ENCODE results near the gene AJM1.

AJM1 gene

DNA sequence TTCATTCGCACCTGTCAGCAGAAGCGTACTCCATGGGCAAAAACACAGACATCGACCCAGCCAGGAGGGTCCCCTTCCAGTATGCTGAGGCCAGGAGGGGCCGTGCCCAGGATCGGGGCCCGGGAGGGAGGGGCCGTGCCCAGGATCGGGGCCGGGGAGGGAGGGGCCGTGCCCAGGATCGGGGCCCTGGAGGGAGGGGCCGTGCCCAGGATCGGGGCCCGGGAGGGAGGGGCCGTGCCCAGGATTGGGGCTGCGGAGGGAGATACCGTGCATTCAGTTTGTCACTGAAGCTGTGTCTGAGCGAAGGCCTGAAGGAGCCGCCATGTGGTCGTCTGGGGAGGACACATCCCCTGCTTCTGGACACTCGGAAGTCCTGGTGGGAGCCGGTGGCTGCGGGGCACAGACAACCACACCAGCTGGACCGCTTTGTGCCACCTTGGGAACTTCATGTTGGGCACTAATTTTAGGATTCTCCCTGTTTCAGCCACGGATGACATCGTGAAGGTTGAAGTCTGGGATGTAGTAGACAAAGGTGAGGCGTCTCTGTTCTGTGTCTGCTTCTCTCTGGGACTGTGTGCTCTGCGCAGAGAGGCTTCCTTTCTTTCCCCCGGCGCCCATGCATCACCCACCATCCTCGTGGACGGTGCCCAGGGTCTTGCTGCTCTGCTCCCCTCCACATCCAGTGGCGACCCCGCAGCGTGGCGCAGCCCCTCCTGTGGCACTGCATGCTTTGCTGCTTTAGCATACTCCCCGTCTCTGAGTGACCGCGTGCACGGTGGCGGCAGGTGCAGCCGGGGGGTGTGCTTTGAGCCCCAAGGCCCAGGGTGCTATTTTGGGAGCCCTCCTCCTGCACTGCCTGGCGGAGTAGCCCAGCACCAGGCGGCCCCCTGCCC, 16.7 kb upstream of the AJM1 start:
- no peak for DNase-seq (ENCODE audit: low spot score)
- TF ChIP-seq, protein P1, sequence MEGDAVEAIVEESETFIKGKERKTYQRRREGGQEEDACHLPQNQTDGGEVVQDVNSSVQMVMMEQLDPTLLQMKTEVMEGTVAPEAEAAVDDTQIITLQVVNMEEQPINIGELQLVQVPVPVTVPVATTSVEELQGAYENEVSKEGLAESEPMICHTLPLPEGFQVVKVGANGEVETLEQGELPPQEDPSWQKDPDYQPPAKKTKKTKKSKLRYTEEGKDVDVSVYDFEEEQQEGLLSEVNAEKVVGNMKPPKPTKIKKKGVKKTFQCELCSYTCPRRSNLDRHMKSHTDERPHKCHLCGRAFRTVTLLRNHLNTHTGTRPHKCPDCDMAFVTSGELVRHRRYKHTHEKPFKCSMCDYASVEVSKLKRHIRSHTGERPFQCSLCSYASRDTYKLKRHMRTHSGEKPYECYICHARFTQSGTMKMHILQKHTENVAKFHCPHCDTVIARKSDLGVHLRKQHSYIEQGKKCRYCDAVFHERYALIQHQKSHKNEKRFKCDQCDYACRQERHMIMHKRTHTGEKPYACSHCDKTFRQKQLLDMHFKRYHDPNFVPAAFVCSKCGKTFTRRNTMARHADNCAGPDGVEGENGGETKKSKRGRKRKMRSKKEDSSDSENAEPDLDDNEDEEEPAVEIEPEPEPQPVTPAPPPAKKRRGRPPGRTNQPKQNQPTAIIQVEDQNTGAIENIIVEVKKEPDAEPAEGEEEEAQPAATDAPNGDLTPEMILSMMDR (IDR thresholded peaks at IDR 0.05; ENCODE audit: extremely low read depth, missing control alignments), result no peak

DNA sequence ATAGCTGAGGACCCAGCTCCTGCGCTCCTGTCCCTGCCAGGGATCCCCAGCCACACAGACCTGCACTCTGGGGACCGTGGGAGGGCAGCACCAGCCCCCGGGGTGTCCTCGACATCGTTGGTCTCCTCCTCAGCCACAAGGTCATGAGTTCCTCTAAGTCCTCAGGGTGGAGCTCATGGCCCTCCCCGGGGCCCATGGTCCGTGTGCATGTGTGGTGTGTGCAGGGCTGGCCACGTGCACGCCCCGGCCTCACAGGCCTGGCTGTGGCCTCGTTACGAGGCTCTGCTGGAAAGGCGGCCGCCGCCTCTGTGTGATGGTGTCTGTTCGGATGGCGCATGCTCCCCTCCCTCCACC, 16.1 kb upstream of the AJM1 start:
- TF ChIP-seq, protein P1 (IDR thresholded peaks at IDR 0.05; ENCODE audit: extremely low read depth, missing control alignments), result no peak
- DNase-seq (ENCODE audit: low spot score), result no peak

DNA sequence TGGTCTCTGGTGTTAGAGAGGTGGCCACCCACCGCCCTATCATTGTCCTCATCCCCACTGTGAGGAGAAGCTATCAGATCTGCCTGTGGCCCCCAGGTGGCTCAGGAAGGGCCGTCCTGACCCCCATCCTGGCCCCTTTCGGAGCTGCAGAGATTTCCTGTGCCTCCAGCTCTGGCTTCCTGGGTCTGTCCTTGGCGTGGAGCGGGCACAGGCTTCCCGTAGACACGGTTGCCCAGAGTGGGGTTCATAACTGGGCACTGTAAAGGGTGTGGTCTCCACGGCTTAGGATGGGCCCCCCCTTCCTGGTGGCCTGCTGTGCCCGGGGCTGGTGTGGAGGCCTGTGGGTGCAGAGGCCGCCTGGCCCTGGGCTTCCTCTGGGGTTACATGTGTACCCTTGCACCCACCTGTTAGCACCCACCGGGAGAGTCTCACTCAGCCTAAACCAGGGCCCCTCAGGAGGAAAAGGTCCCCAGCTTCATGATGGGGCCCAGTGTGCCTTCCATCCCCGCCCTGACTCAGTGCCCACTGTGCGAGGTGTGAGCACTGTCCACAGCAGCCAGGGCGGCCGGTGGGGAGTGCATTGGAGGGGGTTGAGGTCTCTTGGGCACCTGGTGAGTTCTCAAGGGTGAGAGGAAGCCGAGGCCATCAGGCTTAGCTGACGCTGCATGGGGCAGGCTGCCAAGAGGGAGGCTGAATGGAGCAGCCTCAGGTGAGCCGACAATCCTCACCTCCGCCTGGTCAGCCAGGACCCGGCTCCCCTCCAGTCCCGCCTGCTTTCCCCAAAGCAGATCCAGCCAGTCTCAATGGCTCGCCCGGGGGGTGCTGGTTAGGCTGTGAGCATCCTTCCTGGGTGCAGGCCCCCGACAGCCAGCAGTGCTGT, 15.3 kb upstream of the AJM1 start:
- TF ChIP-seq, protein P1 (IDR thresholded peaks at IDR 0.05; ENCODE audit: extremely low read depth, missing control alignments), result no peak
- no peak for DNase-seq (ENCODE audit: low spot score)

DNA sequence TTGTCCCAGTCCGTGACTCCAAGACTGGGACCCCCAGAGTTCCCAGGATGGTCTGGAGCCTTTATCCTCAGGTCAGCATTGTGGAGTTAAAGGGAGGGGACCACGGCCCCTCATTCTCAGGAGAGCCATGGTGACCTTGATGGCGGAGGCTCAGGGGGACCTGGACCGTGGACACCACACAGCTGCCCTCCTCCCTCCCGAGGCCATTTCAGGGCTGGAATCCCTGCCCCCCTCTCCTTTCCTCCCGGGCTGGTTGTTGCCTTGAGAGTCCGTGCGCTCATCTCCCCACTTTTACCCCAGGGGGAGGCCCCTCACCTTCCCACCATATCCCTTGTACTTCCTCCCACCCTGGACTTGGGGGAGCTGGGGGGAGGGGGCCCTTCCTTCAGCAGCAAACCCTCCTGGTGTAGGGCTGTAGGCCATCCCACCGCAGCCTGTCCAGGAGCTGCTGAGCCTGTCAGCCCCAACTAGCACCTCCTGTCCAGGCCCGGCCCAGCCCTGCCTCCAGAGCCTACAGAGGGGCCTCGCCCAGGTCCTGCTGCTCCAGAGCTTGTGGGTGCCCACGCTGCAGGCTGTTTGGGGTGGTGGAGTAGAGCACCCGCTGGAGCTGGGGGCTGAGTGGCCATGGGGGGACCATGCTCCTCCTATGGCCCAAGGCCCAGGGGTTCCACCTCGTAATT, 14.3 kb upstream of the AJM1 start:
- TF ChIP-seq, protein P1 (IDR thresholded peaks at IDR 0.05; ENCODE audit: extremely low read depth, missing control alignments), result no peak
- no peak for DNase-seq (ENCODE audit: low spot score)

DNA sequence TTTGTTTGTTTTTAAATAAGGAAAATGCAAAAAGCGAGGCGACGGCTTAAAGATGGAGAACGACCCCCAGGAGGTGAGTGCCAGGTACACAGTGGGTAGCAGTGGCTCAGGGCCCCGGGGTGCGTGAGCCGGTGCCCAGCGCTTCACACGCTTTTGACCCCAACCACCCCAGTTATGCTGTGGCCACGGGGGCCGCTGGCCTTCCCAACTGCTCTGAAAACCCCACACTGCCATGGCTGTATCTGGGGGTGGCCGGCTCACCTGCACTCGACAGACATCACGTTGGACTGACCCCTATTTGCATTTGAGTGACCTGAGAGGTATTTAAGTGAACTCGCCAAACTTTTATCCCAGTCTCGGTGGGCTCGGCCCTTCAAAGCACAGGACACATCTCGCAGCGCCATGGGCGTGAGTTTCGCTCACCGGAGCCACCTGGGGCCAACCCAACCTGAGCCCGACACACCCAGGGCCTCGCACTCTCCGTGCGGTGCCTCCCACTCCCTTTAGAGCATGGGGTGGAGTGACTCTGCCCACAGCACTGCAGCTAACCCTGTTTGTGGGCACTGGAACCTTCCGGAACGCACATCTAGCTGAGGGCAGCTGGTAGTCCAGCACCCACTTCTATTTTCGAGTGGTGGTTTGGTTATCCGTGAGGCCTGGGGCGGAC, 13.7 kb upstream of the AJM1 start:
- DNase-seq (ENCODE audit: low spot score), result no peak
- TF ChIP-seq, protein P1 (IDR thresholded peaks at IDR 0.05; ENCODE audit: extremely low read depth, missing control alignments), result no peak

DNA sequence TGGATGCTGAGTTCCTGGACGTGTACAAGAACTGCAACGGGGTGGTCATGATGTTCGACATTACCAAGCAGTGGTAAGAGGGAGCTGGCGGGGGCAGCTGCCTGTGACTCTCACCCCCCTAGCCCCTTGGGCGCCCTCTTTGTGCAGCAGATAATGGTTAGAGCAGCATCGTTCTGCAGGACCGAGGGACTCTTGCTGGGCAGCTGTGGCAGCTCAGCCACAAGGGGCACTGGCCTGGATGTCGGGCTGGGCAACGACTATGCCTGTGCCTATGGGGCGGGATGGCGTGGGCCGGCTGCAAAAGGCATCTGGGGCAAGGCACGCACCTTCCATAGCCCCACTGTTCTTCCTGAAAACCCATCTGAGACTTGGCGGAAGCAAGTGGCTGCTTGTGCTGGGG, 12.9 kb upstream of the AJM1 start:
- no peak for DNase-seq (ENCODE audit: low spot score)
- TF ChIP-seq, protein P1 (IDR thresholded peaks at IDR 0.05; ENCODE audit: extremely low read depth, missing control alignments), result no peak
